D721Med (cell line): ENCODE results near the gene YPEL5.
A peak's percentile ranks its signal among the peaks of the same experiment; 100 is the strongest.

Source experiments
- DNase-seq: peaks from one replicate; pipeline ENCODE4 v3.0.0; 2011; ENCODE audit warnings: low spot score; ENCODE audit not compliant: insufficient read length
- FAIRE-seq: peaks from 2 replicates; lab custom pipeline; 2011; peaks lifted over from hg19 to GRCh38; lab: Jason Lieb, UNC
- TF ChIP-seq, protein P1 (sequence below): IDR thresholded peaks from 2 replicates; pipeline ENCODE4 v1.5.1; 2012; ENCODE audit warnings: mild to moderate bottlenecking, control low read depth; ENCODE audit not compliant: insufficient read depth; ENCODE audit errors: missing control alignments

Gene YPEL5

DNA sequence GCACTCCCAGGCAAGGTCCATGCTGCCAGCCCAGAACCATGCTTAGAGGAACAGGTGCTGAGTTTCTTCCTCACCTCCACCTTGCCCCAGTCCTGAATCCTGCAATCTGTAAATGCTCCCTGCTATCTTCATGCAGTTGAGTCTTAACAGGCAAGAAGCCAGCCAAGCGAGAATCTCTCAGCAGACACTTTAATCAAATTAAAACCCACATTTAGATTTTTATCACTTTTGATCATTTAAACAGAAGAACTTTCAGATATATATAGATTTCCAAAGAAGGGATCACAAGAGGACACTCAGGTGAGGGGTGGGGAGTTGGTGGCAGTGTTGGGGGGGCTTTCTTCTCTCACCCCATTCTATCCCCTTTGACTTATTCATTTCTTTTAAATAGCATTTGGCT is 58.6 kb downstream of the YPEL5 start:
- no peak for FAIRE-seq
- TF ChIP-seq, protein P1, sequence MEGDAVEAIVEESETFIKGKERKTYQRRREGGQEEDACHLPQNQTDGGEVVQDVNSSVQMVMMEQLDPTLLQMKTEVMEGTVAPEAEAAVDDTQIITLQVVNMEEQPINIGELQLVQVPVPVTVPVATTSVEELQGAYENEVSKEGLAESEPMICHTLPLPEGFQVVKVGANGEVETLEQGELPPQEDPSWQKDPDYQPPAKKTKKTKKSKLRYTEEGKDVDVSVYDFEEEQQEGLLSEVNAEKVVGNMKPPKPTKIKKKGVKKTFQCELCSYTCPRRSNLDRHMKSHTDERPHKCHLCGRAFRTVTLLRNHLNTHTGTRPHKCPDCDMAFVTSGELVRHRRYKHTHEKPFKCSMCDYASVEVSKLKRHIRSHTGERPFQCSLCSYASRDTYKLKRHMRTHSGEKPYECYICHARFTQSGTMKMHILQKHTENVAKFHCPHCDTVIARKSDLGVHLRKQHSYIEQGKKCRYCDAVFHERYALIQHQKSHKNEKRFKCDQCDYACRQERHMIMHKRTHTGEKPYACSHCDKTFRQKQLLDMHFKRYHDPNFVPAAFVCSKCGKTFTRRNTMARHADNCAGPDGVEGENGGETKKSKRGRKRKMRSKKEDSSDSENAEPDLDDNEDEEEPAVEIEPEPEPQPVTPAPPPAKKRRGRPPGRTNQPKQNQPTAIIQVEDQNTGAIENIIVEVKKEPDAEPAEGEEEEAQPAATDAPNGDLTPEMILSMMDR: no peak
- no peak for DNase-seq

DNA sequence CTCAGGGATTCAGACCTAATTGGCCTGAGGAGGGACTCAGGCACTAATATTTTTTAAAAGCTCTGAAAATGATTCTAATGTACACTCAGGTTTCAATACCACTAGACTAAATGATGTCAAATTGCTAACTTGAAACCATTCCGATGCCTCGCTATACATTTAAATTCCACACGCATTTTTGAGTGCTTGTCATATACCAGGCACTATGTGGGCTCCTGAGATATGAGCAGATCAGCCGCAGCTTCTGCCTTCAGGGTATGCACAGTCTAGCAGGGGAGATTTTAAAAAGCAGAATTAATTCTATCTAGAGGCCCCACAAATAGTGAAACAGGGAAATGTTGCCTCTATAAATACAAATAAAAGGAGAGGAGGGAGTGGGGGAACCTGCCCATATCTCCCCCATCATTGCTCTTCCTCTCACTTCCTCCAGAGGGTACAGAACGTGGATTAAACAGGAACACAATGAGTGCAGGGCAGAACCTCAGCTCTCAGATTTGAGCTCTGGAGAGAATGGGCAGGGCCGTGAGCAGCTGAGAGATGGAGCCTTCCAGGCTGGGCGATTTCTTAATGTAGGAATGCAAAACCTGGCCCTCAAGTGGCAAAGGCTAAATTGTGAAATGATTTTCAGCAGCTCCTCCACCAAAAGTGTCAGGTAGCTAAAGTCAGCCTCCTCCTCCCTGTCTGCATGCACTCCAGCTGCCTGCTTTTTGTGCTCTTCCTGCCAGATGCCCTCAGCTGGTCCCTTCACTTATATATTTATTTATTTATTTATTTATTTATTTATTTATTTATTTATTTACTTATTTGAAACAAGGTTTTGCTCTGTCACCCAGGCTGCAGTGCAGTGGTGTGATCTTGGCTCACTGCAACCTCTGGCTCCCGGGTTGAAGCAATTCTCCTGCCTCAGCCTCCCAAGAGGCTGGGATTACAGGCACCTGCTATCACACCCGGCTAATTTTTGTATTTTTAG is 59.9 kb downstream of the YPEL5 start:
- DNase-seq (no peak), FAIRE-seq (no peak)
- TF ChIP-seq, protein P1: no peak

DNA sequence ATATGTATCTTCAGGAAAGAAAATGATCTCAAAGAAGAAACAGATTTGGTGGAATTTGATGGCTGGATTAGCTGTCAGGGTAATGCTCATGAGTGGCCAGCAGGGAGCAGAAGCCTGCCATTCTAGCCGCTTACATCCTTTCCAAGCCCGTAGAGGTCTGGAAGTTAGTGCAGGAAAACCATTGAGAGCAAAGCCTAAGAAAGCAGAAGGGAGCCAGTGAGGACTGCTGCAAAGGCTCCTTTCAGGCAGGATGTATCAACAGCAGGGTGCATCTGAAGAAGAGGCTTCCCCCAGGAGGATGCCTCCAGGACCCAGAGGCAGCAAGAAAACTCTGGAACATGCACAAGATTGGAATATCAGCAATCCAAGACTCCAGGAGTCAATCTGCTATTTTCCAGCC is 61.6 kb downstream of the YPEL5 start:
- DNase-seq (no peak), FAIRE-seq (peak; percentile 71)

DNA sequence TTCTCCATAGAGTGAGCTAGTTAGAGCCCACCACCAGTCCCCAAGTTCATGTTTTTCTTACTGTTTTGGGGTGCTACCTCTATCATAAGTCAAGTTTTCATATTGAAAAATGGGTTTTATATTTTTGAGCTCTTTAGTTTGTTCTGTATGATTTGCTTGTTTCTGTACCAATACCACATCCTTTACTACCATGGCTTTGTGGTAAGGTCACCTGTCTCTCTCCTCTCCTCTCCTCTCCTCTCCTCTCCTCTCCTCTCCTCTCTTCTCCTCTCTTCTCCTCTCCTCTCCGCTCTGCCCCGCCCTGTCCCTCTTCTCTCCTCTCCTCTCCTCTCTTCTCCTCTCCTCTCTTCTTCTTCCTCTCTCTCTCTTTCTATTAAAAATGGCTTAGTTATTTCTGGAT is 62.4 kb downstream of the YPEL5 start:
- FAIRE-seq: no peak
- no peak for DNase-seq
- TF ChIP-seq, protein P1: no peak

More for the DNA sequence above, 61.6 kb downstream of the YPEL5 start:
- TF ChIP-seq, protein P1: peak; percentile 90
